ENCODE data around the gene PLCL2.

GRCh38 chr3:17007284-17007683 is 122.5 kb downstream of the PLCL2 start:
- TF ChIP-seq CTCF (IDR thresholded peaks at IDR 0.05), result no peak
- no peak for TF ChIP-seq EZH2 (IDR thresholded peaks at IDR 0.05)
